ENCODE results near the gene JAKMIP1. TPM values are rescaled to one million over a fixed set of nuclear protein-coding genes. Genes with fewer than 3 reads are reported as not detected.

JAKMIP1 gene
- total RNA-seq, 1 experiment from 2014 or later: not detected

- peaks cover 48% of the 10 kb centered on the region for H3K27me3 ChIP-seq (ENCODE audit: insufficient read depth, low read depth)
- no peaks in the 10 kb centered on the region for H3K9me2 ChIP-seq (ENCODE audit: insufficient read depth)
- no peaks in the 10 kb centered on the region for H3K9me3 ChIP-seq (ENCODE audit: insufficient read depth, low read depth)
- no peaks in the 10 kb centered on the region for H3K4me1 ChIP-seq (replicated peaks; ENCODE audit: insufficient read depth)
- no peak overlapping the region for H2AFZ ChIP-seq
- TF ChIP-seq EZH2 (IDR thresholded peaks at IDR 0.05; ENCODE audit: low read depth): no peak
- TF ChIP-seq, protein P1, sequence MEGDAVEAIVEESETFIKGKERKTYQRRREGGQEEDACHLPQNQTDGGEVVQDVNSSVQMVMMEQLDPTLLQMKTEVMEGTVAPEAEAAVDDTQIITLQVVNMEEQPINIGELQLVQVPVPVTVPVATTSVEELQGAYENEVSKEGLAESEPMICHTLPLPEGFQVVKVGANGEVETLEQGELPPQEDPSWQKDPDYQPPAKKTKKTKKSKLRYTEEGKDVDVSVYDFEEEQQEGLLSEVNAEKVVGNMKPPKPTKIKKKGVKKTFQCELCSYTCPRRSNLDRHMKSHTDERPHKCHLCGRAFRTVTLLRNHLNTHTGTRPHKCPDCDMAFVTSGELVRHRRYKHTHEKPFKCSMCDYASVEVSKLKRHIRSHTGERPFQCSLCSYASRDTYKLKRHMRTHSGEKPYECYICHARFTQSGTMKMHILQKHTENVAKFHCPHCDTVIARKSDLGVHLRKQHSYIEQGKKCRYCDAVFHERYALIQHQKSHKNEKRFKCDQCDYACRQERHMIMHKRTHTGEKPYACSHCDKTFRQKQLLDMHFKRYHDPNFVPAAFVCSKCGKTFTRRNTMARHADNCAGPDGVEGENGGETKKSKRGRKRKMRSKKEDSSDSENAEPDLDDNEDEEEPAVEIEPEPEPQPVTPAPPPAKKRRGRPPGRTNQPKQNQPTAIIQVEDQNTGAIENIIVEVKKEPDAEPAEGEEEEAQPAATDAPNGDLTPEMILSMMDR (conservative IDR thresholded peaks at IDR 0.05): no peak
- no peak overlapping the region for H3K27ac ChIP-seq
- H3K36me3 ChIP-seq (ENCODE audit: low read depth): no peaks in the 10 kb centered on the region
- no TSS peak for BruUV-seq (replicated peaks)
- H3K4me3 ChIP-seq: no peak overlapping the region
- ChIA-PET CTCF (no interaction called here), POLR2A (ENCODE audit: unreplicated experiment) (no interaction called here)
- H3K4me2 ChIP-seq: no peak overlapping the region
- intact Hi-C loops (cut with micrococcal nuclease; ENCODE audit: unreplicated experiment): no loop called here
- H4K20me1 ChIP-seq (ENCODE audit: insufficient read depth): no peaks in the 10 kb centered on the region
- no peak for DNase-seq
- H3K79me2 ChIP-seq (ENCODE audit: low read depth): no peaks in the 10 kb centered on the region
- H3F3A ChIP-seq (ENCODE audit: insufficient read depth, low read depth): no peaks in the 10 kb centered on the region
These were observed 7.3 kb upstream of the JAKMIP1 start for GRCh38 chr4:6207602-6208001.

GRCh38 chr4:6206771-6207290, 6.5 kb upstream of the JAKMIP1 start:
- Histone ChIP-seq H3K4me1 (replicated peaks; ENCODE audit: insufficient read depth) (no peaks in the 10 kb centered on the region), H3K27ac (no peak overlapping the region), H2AFZ (no peak overlapping the region), H3F3A (ENCODE audit: insufficient read depth, low read depth) (no peaks in the 10 kb centered on the region), H3K4me2 (no peak overlapping the region), H3K9me2 (ENCODE audit: insufficient read depth) (no peaks in the 10 kb centered on the region), H3K79me2 (ENCODE audit: low read depth) (no peaks in the 10 kb centered on the region), H3K36me3 (ENCODE audit: low read depth) (no peaks in the 10 kb centered on the region), H4K20me1 (ENCODE audit: insufficient read depth) (no peaks in the 10 kb centered on the region), H3K27me3 (ENCODE audit: insufficient read depth, low read depth) (peaks cover 47% of the 10 kb centered on the region), H3K4me3 (no peak overlapping the region), H3K9me3 (ENCODE audit: insufficient read depth, low read depth) (no peaks in the 10 kb centered on the region)
- BruUV-seq (replicated peaks): no TSS peak
- no peak for DNase-seq
- ChIA-PET POLR2A (ENCODE audit: unreplicated experiment) (no interaction called here), CTCF (no interaction called here)
- no peak for TF ChIP-seq EZH2 (IDR thresholded peaks at IDR 0.05; ENCODE audit: low read depth)
- TF ChIP-seq, protein P1 (conservative IDR thresholded peaks at IDR 0.05): no peak
- intact Hi-C loops (cut with micrococcal nuclease; ENCODE audit: unreplicated experiment): no loop called here

GRCh38 chr4:6205973-6206372, 5.6 kb upstream of the JAKMIP1 start:
- TF ChIP-seq, protein P1 (conservative IDR thresholded peaks at IDR 0.05): no peak
- no peak for TF ChIP-seq EZH2 (IDR thresholded peaks at IDR 0.05; ENCODE audit: low read depth)
- Histone ChIP-seq H4K20me1 (ENCODE audit: insufficient read depth) (no peaks in the 10 kb centered on the region), H3K27me3 (ENCODE audit: insufficient read depth, low read depth) (peaks cover 51% of the 10 kb centered on the region), H2AFZ (no peak overlapping the region), H3K36me3 (ENCODE audit: low read depth) (no peaks in the 10 kb centered on the region), H3K4me3 (no peak overlapping the region), H3K79me2 (ENCODE audit: low read depth) (no peaks in the 10 kb centered on the region), H3K27ac (no peak overlapping the region), H3K9me2 (ENCODE audit: insufficient read depth) (no peaks in the 10 kb centered on the region), H3F3A (ENCODE audit: insufficient read depth, low read depth) (no peaks in the 10 kb centered on the region), H3K9me3 (ENCODE audit: insufficient read depth, low read depth) (no peaks in the 10 kb centered on the region), H3K4me1 (replicated peaks; ENCODE audit: insufficient read depth) (no peaks in the 10 kb centered on the region), H3K4me2 (no peak overlapping the region)
- no peak for DNase-seq
- POLR2A ChIA-PET (ENCODE audit: unreplicated experiment): no interaction called here
- CTCF ChIA-PET: no interaction called here
- intact Hi-C loops (cut with micrococcal nuclease; ENCODE audit: unreplicated experiment): no loop called here
- no TSS peak for BruUV-seq (replicated peaks)

Data from PC-9 (cell line).